Panc1 (cell line): ENCODE data around the gene ZFYVE28.

ENCODE experiments used
- SIN3A ChIP-seq: IDR thresholded peaks from 2 replicates; pipeline ENCODE4 v1.6.1; 2012; ENCODE audit warnings: low read depth, mild to moderate bottlenecking, low read length, moderate library complexity, borderline replicate concordance; ENCODE audit not compliant: insufficient read depth
- TF ChIP-seq, protein P1 (sequence below): fragments of 450-650 bp; IDR thresholded peaks from 2 replicates; pipeline ENCODE4 v1.5.1; 2017; ENCODE audit warnings: mild to moderate bottlenecking

DNA sequence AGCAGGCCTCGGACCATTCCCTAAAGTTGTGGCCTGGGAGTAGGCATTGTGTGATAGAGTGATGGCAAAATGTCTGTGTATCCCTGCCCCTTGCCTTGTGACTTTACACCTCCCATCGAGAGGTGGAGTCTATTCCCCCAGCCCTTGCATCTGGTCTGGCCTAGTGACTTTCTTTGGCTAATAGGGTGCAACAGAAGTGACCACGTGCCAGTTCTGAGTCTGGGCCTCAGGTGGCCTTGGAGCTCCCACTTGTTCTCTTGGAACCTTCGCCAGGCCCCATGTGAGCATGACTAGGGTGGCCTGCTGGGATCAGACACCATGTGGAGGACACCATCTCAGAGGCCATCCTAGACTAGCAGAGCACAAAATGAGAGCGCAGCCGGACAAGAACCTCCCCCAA, 46.6 kb upstream of the ZFYVE28 start:
- TF ChIP-seq, protein P1, sequence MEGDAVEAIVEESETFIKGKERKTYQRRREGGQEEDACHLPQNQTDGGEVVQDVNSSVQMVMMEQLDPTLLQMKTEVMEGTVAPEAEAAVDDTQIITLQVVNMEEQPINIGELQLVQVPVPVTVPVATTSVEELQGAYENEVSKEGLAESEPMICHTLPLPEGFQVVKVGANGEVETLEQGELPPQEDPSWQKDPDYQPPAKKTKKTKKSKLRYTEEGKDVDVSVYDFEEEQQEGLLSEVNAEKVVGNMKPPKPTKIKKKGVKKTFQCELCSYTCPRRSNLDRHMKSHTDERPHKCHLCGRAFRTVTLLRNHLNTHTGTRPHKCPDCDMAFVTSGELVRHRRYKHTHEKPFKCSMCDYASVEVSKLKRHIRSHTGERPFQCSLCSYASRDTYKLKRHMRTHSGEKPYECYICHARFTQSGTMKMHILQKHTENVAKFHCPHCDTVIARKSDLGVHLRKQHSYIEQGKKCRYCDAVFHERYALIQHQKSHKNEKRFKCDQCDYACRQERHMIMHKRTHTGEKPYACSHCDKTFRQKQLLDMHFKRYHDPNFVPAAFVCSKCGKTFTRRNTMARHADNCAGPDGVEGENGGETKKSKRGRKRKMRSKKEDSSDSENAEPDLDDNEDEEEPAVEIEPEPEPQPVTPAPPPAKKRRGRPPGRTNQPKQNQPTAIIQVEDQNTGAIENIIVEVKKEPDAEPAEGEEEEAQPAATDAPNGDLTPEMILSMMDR, result no peak
- no peak for TF ChIP-seq SIN3A
